ENCODE measurements around the gene STXBP1. TPM values are rescaled to one million over a fixed set of nuclear protein-coding genes. Genes with fewer than 3 reads are reported as not detected.
"Not testable (repeated sequence)": the region's sequence is repeated elsewhere in the genome, so short reads cannot be mapped to it uniquely, and the experiment has no call there.

The STXBP1 gene
- total RNA-seq, 4 donors from 2014 or later, result 96.3 to 142 (median 105) TPM

DNA sequence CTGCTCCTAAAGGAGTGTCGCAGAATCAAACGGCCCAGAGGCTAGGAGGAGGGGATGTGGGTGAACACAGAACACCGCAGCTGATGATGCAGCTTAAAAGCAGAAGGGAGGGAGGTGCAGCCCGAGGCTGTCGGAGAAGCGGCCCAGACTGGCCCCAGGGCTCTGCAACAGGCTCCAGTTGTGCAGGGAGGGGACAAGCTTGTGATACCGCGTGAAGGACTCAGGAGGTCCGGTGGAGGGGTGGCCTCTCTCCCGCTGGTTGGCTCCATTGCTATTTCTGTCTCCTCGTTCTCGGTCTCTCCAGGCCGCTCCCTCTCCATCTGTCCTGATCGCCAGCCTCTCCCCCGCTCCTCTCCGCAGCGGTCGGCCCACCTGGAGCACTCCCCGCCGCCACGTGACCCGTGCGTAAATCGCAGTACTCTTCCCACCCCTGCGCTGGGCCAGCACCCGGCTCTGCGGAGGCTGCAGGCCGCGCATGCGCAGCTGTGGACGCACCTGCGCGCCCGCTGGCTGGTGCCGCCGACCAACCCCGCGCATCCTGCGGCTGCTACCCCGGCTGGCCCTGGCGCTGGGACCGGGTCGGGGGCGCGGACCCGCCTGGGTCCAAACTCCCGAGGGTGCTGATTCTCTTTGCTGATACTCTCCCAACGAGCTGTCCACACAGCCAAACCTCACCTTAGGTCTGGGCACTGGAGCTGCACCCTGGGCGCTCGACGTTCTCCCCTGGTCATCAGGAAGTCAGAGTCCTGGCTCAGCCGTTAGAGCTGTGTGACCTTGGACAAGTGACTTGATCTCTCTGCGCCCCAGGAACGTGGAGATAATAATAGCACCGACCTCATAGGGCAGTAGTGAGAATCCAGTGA, 3.7 kb upstream of the STXBP1 start:
- H3K4me1 ChIP-seq, result peaks cover 0 to 24% (median 9%) of the 10 kb centered on the region in 4 donors
- no peaks in the 10 kb centered on the region for H3K9me3 ChIP-seq
- no peaks in the 10 kb centered on the region for H3K27me3 ChIP-seq
- H3K36me3 ChIP-seq, result no peaks in the 10 kb centered on the region
- peak overlapping the region; percentile 16 to 48 (median 32) for H3K4me3 ChIP-seq
- TF ChIP-seq POLR2A (IDR thresholded peaks at IDR 0.05) (no peak), EP300 (IDR thresholded peaks at IDR 0.05) (peak in 1 of 2 donors; percentile 56)
- WGBS, 2 donors, result 4% methylated on average over 28 to 53 of the region's 55 CpGs
- peak in 1 of 2 donors; percentile 34 for DNase-seq (ENCODE audit: low spot score in 2 of 2)
- peak overlapping the region in 2 of 4 donors; percentile 37 to 71 for H3K27ac ChIP-seq

DNA sequence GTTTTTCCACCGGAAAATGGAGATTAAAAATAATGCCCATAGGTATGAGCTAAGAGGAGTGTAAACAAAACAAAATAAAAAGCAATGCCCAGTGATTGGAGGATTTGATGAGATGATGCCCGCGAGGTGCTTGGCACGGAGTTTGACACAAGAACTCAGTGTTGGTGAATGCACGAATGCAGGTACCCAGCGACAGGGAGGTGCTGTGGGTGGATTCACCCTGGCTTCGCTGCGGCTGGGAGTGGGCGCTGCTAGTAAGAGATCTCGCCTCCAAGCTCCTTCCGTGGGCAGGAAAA, 526 bp upstream of the STXBP1 start:
- H3K4me1 ChIP-seq, result peaks cover 0 to 49% (median 14%) of the 10 kb centered on the region in 4 donors
- 2 to 4% methylated on average over 11 of the region's 11 CpGs for WGBS, 2 donors

DNA sequence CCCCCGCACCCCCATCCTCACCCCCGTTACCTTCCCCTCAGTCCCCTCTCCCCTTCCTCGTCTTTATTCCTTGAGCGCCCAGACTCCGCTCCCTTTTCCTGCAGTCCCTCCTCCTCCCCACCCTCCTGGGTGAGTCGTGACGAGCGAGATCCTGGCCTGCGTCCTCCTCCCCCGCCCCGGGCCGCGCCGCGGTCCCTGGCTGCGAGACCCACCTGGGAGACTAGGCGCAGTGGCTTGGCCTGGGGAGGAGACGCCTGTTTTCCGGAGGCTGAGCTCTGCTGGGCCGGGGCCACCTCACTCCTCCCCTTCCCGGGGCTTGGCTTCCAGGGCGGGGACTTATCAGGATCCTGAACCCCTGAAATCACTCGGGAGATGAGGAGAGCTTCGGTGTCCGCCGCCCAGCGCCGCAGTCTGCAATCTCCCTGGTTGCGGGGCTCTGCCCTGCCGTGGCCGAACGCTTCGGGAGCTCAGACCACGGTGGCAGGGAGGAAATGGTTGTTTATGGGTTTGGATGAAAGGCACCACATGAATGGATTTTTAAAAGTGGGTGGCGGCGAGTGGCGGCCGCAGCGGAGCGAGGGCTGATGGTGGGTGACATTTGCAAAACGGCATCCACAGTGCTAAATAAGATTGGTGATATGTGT, 984 bp downstream of the STXBP1 start:
- no peaks in the 10 kb centered on the region for H3K27me3 ChIP-seq
- TF ChIP-seq POLR2A (IDR thresholded peaks at IDR 0.05) (peak; percentile 27 to 58), EP300 (IDR thresholded peaks at IDR 0.05) (peak in 1 of 2 donors; percentile 84)
- TF ChIP-seq, protein P1, sequence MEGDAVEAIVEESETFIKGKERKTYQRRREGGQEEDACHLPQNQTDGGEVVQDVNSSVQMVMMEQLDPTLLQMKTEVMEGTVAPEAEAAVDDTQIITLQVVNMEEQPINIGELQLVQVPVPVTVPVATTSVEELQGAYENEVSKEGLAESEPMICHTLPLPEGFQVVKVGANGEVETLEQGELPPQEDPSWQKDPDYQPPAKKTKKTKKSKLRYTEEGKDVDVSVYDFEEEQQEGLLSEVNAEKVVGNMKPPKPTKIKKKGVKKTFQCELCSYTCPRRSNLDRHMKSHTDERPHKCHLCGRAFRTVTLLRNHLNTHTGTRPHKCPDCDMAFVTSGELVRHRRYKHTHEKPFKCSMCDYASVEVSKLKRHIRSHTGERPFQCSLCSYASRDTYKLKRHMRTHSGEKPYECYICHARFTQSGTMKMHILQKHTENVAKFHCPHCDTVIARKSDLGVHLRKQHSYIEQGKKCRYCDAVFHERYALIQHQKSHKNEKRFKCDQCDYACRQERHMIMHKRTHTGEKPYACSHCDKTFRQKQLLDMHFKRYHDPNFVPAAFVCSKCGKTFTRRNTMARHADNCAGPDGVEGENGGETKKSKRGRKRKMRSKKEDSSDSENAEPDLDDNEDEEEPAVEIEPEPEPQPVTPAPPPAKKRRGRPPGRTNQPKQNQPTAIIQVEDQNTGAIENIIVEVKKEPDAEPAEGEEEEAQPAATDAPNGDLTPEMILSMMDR (IDR thresholded peaks at IDR 0.05), result no peak
- 0 to 1% methylated on average over 20 to 37 of the region's 41 CpGs for WGBS, 2 donors
- H3K9me3 ChIP-seq, result no peaks in the 10 kb centered on the region
- peaks cover 0 to 53% (median 13%) of the 10 kb centered on the region in 4 donors for H3K4me1 ChIP-seq
- peak overlapping the region; percentile 82 to 98 (median 88) for H3K27ac ChIP-seq
- peak overlapping the region; percentile 66 to 96 (median 86) for H3K4me3 ChIP-seq
- peak; percentile 68 to 71 for DNase-seq (ENCODE audit: low spot score in 2 of 2)
- H3K36me3 ChIP-seq, result no peaks in the 10 kb centered on the region

More for the DNA sequence above, 526 bp upstream of the STXBP1 start:
- no peaks in the 10 kb centered on the region for H3K36me3 ChIP-seq
- peak overlapping the region; percentile 39 to 96 (median 80) for H3K4me3 ChIP-seq
- no peak for DNase-seq (ENCODE audit: low spot score in 2 of 2)
- no peak for TF ChIP-seq EP300 (IDR thresholded peaks at IDR 0.05)
- no peak for TF ChIP-seq POLR2A (IDR thresholded peaks at IDR 0.05)
- TF ChIP-seq, protein P1 (IDR thresholded peaks at IDR 0.05), result no peak
- H3K27ac ChIP-seq, result peak overlapping the region; percentile 58 to 98 (median 72)
- H3K9me3 ChIP-seq, result no peaks in the 10 kb centered on the region
- no peaks in the 10 kb centered on the region for H3K27me3 ChIP-seq

DNA sequence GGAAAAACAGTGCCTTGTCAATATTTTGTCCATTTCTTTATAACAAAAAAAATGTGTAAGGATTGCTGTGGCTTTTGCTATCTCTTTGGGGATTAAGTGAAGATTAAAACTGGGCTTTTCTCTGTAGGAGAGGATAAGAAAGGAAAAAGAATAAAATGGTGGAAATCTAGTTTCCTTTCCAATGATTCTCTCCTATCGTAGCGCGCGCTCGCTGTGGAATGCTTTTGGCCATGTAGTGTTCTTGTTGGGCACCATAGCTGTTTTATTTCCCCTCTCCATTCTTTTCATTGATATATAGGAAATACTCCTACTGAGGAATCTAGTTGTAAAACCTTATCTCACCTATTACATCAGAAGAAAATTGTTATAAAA, 1.5 kb downstream of the STXBP1 start:
- peak overlapping the region; percentile 82 to 98 (median 88) for H3K27ac ChIP-seq
- no peaks in the 10 kb centered on the region for H3K27me3 ChIP-seq
- DNase-seq (ENCODE audit: low spot score in 2 of 2), result no peak
- H3K4me1 ChIP-seq, result peaks cover 0 to 48% (median 8%) of the 10 kb centered on the region in 4 donors
- peak overlapping the region; percentile 66 to 96 (median 86) for H3K4me3 ChIP-seq
- 39 to 50% methylated on average over 5 of the region's 5 CpGs for WGBS, 2 donors
- H3K9me3 ChIP-seq, result no peaks in the 10 kb centered on the region
- TF ChIP-seq, protein P1 (IDR thresholded peaks at IDR 0.05), result no peak
- TF ChIP-seq POLR2A (IDR thresholded peaks at IDR 0.05) (no peak), EP300 (IDR thresholded peaks at IDR 0.05) (no peak)
- no peaks in the 10 kb centered on the region for H3K36me3 ChIP-seq

DNA sequence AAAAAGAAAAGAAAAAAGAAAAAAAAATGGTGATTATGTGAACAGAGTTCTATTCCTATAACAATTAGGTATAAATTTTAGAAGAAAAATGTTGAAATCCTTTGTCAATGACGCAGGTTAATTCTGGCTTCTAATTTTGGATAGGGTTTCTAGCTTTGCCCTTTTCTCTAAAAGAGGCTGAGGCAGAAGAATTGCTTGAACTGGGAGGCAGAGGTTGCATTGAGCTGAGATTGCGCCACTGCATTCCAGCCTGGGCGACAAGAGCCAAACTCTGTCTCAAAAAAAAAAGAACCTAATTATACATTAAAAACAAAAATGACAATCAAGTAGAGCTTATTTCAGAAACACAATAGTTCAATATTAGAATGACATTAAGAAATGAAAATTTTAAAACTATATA, 2.9 kb downstream of the STXBP1 start:
- Histone ChIP-seq H3K9me3 (no peaks in the 10 kb centered on the region), H3K36me3 (no peaks in the 10 kb centered on the region), H3K27ac (peak overlapping the region in 3 of 4 donors; percentile 23 to 98 (median 93)), H3K27me3 (no peaks in the 10 kb centered on the region), H3K4me1 (peaks cover 0 to 44% (median 5%) of the 10 kb centered on the region in 4 donors), H3K4me3 (no peak overlapping the region)
- no peak for TF ChIP-seq POLR2A (IDR thresholded peaks at IDR 0.05)
- TF ChIP-seq EP300 (IDR thresholded peaks at IDR 0.05), result peak in 1 of 2 donors; percentile 46
- 36 to 49% methylated on average over 3 of the region's 3 CpGs for WGBS, 2 donors
- no peak for DNase-seq (ENCODE audit: low spot score in 2 of 2)

DNA sequence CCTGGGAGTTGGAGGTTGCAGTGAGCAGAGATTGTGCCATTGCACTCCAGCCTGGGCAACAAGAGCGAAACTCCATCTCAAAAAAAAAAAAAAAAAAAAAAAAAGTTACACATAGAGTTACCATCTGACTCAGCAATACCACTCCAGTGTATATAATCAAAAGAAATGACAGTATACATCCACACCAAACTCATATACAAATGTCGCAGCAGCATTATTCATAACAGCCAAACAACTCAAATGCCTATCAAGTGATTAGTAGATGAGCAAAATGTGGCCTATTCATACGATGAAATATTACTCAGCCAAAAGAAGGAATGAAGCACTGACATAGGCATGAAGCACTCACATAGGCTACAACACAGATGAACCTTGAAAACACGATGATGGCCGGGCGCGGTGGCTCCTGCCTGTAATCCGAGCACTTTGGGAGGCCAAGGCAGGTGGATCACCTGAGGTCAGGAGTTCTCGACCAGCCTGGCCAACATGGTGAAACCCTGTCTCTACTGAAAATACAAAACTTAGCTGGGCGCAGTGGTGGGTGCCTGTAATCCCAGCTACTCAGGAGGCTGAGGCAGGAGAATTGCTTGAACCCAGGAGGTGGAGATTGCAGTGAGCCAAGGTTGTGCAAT, 9.4 kb downstream of the STXBP1 start:
- not testable (repeated sequence) for H3K9me3 ChIP-seq; DNase-seq (ENCODE audit: low spot score in 2 of 2)
- 80 to 85% methylated on average over 10 of the region's 10 CpGs for WGBS, 2 donors

More for the DNA sequence above, 9.4 kb downstream of the STXBP1 start:
- H3K36me3 ChIP-seq, H3K27ac ChIP-seq, H3K27me3 ChIP-seq, H3K4me3 ChIP-seq: not testable (repeated sequence)
- peaks cover 0 to 20% (median 0%) of the 10 kb centered on the region in 4 donors for H3K4me1 ChIP-seq

All from tibial nerve (tissue), 4 donors.